ENCODE results near the gene FKBP5. TPM values are rescaled to one million over a fixed set of nuclear protein-coding genes. Genes with fewer than 3 reads are reported as not detected.

Gene FKBP5
- total RNA-seq, 1 experiment from 2014 or later, result 12.4 TPM

DNA sequence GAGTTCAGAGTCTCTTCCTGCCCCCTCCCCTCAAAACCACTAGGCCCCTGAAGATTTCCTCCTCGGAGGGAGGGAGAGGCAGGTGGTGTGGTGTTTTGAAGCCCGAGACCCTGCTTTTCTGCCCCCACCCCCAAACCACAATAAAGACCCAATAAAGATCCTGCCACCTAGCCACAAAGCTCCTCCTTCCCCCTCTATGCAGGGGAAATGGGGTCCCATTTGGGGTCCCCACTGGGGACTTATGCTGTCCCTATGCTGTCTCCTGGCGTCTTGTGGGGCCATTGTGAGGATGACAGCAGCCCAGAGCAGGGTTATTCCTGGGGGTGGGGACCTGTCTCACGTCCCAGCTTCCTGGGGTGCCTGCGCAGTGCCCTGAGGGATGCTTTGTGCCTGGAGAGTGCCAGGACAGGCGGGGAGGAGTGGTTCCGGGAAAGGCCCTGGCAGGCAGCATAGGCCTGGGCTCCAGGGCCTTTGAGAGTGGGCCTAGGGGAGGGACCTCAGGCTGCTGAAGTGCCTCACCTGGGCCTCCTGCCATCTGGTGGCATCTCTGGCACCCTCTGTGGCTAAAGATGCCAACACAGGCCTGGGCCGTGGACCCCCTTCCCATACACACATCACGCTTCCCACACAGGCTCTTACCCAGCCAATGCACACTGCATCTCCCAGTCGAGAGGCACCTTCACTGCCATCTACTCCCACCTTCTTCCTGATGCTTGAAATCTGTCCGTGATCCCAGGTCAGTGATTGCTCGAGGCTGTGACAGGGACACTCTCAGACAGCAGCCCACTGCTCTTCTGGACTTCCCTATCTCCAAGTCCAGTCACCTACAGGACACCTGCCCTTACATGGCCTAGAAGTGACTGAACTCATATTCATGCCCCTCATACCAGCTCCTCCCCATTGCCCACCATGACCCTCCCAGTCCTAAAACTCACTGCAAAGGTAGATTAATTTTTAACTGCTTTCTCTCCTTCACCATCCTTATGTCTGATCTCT, 40.3 kb upstream of the FKBP5 start:
- intact Hi-C loops (cut with micrococcal nuclease), result no loop called here
- Histone ChIP-seq H4K20me1 (ENCODE audit: low read length) (no peaks in the 10 kb centered on the region), H3K9me2 (replicated peaks; ENCODE audit: low read length) (no peaks in the 10 kb centered on the region), H3F3A (ENCODE audit: low read length, unreplicated experiment) (no peaks in the 10 kb centered on the region), H3K4me1 (ENCODE audit: insufficient read depth, low read length) (peaks cover 27% of the 10 kb centered on the region), H3K4me2 (ENCODE audit: low read length) (peak overlapping the region; percentile 86), H3K9me3 (ENCODE audit: low read length) (no peaks in the 10 kb centered on the region), H3K4me3 (ENCODE audit: low read length) (peak overlapping the region; percentile 68; the same call in 1 of the 2 replicates), H3K27ac (ENCODE audit: low read length) (no peak overlapping the region), H2AFZ (ENCODE audit: low read length) (peak overlapping the region; percentile 87; the same call in 1 of the 2 replicates), H3K36me3 (ENCODE audit: low read depth, low read length) (no peaks in the 10 kb centered on the region), H3K27me3 (ENCODE audit: low read length) (no peaks in the 10 kb centered on the region), H3K9ac (ENCODE audit: low read length) (no peak overlapping the region), H3K79me2 (ENCODE audit: low read length) (no peaks in the 10 kb centered on the region)
- POLR2A ChIA-PET (ENCODE audit: unreplicated experiment), result no interaction called here
- no peak for DNase-seq
- CTCF ChIA-PET, result interaction anchor here (0.5 kb wide), 1 partner anchor 206 kb away, joined by 5 read pairs; no protein-coding TSS in a partner anchor
- TF ChIP-seq, protein P1, sequence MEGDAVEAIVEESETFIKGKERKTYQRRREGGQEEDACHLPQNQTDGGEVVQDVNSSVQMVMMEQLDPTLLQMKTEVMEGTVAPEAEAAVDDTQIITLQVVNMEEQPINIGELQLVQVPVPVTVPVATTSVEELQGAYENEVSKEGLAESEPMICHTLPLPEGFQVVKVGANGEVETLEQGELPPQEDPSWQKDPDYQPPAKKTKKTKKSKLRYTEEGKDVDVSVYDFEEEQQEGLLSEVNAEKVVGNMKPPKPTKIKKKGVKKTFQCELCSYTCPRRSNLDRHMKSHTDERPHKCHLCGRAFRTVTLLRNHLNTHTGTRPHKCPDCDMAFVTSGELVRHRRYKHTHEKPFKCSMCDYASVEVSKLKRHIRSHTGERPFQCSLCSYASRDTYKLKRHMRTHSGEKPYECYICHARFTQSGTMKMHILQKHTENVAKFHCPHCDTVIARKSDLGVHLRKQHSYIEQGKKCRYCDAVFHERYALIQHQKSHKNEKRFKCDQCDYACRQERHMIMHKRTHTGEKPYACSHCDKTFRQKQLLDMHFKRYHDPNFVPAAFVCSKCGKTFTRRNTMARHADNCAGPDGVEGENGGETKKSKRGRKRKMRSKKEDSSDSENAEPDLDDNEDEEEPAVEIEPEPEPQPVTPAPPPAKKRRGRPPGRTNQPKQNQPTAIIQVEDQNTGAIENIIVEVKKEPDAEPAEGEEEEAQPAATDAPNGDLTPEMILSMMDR (conservative IDR thresholded peaks at IDR 0.05; ENCODE audit: low read depth, low read length), result no peak
- TF ChIP-seq EZH2 (IDR thresholded peaks at IDR 0.05; ENCODE audit: low read length, unreplicated experiment), result no peak
- no peak for TF ChIP-seq EZH2phosphoT487 (IDR thresholded peaks at IDR 0.05; ENCODE audit: borderline replicate concordance, low read length)
- ATAC-seq, result no peak
- BruUV-seq (replicated peaks), result no TSS peak

DNA sequence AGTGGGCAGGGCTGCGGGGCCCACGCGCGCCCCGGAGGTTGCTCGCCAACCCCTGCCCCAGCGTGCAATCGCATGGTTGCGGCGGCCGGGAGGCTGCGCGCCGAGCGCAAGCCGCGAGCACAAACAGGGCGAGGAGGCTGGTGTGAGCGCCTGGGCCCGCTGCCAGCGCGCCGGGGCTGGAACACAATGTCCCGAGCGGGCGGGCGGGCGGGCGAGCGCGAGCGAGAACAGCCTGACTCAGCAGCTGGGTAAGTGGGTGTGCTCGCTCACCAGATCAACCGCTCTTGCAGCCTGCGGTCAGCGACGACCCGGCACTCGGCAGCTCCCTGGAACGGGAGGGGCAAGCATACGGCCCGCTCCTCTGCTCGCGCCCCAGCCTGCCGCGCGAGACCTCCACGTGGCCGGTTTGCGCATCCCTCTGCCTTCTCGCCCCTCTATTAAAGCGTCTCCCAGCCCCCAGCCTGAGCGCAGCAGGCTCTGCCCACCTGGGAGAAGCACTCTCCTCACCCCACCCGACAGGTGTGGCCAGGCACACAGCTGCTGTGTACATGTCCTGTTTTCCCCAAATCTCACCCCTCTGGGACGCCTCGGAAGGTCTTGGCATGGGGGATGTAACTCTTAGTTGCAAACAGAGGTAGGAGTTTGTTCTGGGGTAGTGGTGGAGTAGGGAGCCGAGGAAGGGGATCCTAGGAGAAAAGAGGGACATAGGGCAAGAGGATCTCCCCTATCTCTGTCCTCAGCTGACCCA, 39.4 kb upstream of the FKBP5 start:
- Histone ChIP-seq H4K20me1 (ENCODE audit: low read length) (no peaks in the 10 kb centered on the region), H3K36me3 (ENCODE audit: low read depth, low read length) (no peaks in the 10 kb centered on the region), H3K4me3 (ENCODE audit: low read length) (peak overlapping the region; percentile 77), H3K4me2 (ENCODE audit: low read length) (peak overlapping the region; percentile 86), H3K27ac (ENCODE audit: low read length) (no peak overlapping the region), H3K79me2 (ENCODE audit: low read length) (no peaks in the 10 kb centered on the region), H2AFZ (ENCODE audit: low read length) (peak overlapping the region; percentile 88), H3K27me3 (ENCODE audit: low read length) (no peaks in the 10 kb centered on the region), H3K9ac (ENCODE audit: low read length) (0 out of 2 replicates have a peak overlapping the region, but pooled peaks have one; percentile 1), H3K4me1 (ENCODE audit: insufficient read depth, low read length) (peaks cover 27% of the 10 kb centered on the region), H3K9me2 (replicated peaks; ENCODE audit: low read length) (no peaks in the 10 kb centered on the region), H3F3A (ENCODE audit: low read length, unreplicated experiment) (no peaks in the 10 kb centered on the region), H3K9me3 (ENCODE audit: low read length) (no peaks in the 10 kb centered on the region)
- TF ChIP-seq EZH2phosphoT487 (IDR thresholded peaks at IDR 0.05; ENCODE audit: borderline replicate concordance, low read length) (peak; percentile 97), EZH2 (IDR thresholded peaks at IDR 0.05; ENCODE audit: low read length, unreplicated experiment) (no peak)
- intact Hi-C loops (cut with micrococcal nuclease), result loop anchor here (2.0 kb wide), 1 partner anchor 39 kb away; the partner anchor contains the start of gene FKBP5
- no TSS peak for BruUV-seq (replicated peaks)
- ATAC-seq (peak; percentile 51), DNase-seq (peak; percentile 87)
- POLR2A ChIA-PET (ENCODE audit: unreplicated experiment), result no interaction called here
- CTCF ChIA-PET, result interaction anchor here (0.5 to 1.5 kb wide), 4 partner anchors 9 to 206 kb away, joined by 4 to 5 read pairs (median 4); partner anchors contain the start of gene ARMC12

All from PC-3 (cell line).